Measurements from ENCODE around the gene MEF2B.
A peak's percentile ranks its signal among the peaks of the same experiment; 100 is the strongest.
"Not testable (repeated sequence)": the region's sequence is repeated elsewhere in the genome, so short reads cannot be mapped to it uniquely, and the experiment has no call there.

MEF2B gene

DNA sequence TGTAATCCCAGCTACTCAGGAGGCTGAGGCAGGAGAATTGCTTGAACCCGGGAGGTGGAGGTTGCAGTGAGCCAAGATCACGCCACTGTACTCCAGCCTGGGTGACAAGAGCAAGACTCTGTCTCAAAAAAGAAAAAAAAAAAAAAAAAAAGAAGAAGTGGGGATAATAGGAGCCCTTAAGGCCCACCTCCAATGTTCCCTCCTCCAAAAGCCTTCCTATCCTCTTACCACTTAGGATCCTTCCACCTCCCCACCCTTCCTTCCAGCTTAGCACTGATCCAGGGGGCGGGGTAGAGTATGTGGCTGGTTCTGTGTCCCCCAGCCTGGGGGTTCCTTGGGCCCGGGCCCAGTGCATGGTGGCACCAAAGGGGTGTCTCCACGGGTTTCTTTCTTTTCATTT, 3.2 kb upstream of the MEF2B start:
- H3K27ac ChIP-seq (ENCODE audit: low read depth in 2 of 2, low read length in 2 of 2); H3K4me3 ChIP-seq (ENCODE audit: low read length in 2 of 2); H3K9ac ChIP-seq (ENCODE audit: low read depth in 1 of 2, low read length in 2 of 2); H3K27me3 ChIP-seq (ENCODE audit: control insufficient read depth in 2 of 2, insufficient read depth in 2 of 2, low read length in 2 of 2); H3K36me3 ChIP-seq (ENCODE audit: control insufficient read depth in 2 of 2, insufficient read depth in 2 of 2, low read length in 2 of 2); H3K9me3 ChIP-seq (ENCODE audit: control insufficient read depth in 2 of 2, low read length in 2 of 2); H3K4me1 ChIP-seq (ENCODE audit: control insufficient read depth in 2 of 2, insufficient read depth in 2 of 2, low read length in 2 of 2): not testable (repeated sequence)

GRCh38 chr19:19171821-19172532, 1.9 kb upstream of the MEF2B start:
- Histone ChIP-seq H3K27ac (ENCODE audit: low read depth in 2 of 2, low read length in 2 of 2) (no peak overlapping the region), H3K27me3 (ENCODE audit: control insufficient read depth in 2 of 2, insufficient read depth in 2 of 2, low read length in 2 of 2) (no peaks in the 10 kb centered on the region), H3K9ac (ENCODE audit: low read depth in 1 of 2, low read length in 2 of 2) (no peak overlapping the region), H3K36me3 (ENCODE audit: control insufficient read depth in 2 of 2, insufficient read depth in 2 of 2, low read length in 2 of 2) (peaks cover 0 to 4% of the 10 kb centered on the region in 2 donors), H3K4me3 (ENCODE audit: low read length in 2 of 2) (no peak overlapping the region), H3K9me3 (ENCODE audit: control insufficient read depth in 2 of 2, low read length in 2 of 2) (no peaks in the 10 kb centered on the region), H3K4me1 (ENCODE audit: control insufficient read depth in 2 of 2, insufficient read depth in 2 of 2, low read length in 2 of 2) (peaks cover 5% of the 10 kb centered on the region in 2 donors)

GRCh38 chr19:19170873-19171672, 1.0 kb upstream of the MEF2B start:
- Histone ChIP-seq H3K36me3 (ENCODE audit: control insufficient read depth in 2 of 2, insufficient read depth in 2 of 2, low read length in 2 of 2) (no peaks in the 10 kb centered on the region), H3K27me3 (ENCODE audit: control insufficient read depth in 2 of 2, insufficient read depth in 2 of 2, low read length in 2 of 2) (no peaks in the 10 kb centered on the region), H3K4me1 (ENCODE audit: control insufficient read depth in 2 of 2, insufficient read depth in 2 of 2, low read length in 2 of 2) (peaks cover 5% of the 10 kb centered on the region in 2 donors), H3K4me3 (ENCODE audit: low read length in 2 of 2) (no peak overlapping the region), H3K9ac (ENCODE audit: low read depth in 1 of 2, low read length in 2 of 2) (no peak overlapping the region), H3K9me3 (ENCODE audit: control insufficient read depth in 2 of 2, low read length in 2 of 2) (no peaks in the 10 kb centered on the region), H3K27ac (ENCODE audit: low read depth in 2 of 2, low read length in 2 of 2) (no peak overlapping the region)

GRCh38 chr19:19169236-19170052, 619 bp downstream of the MEF2B start:
- H3K9ac ChIP-seq (ENCODE audit: low read depth in 1 of 2, low read length in 2 of 2): peak overlapping the region in 1 of 2 donors; percentile 5
- no peaks in the 10 kb centered on the region for H3K36me3 ChIP-seq (ENCODE audit: control insufficient read depth in 2 of 2, insufficient read depth in 2 of 2, low read length in 2 of 2)
- H3K4me3 ChIP-seq (ENCODE audit: low read length in 2 of 2): peak overlapping the region; percentile 44 to 45
- no peaks in the 10 kb centered on the region for H3K27me3 ChIP-seq (ENCODE audit: control insufficient read depth in 2 of 2, insufficient read depth in 2 of 2, low read length in 2 of 2)
- H3K27ac ChIP-seq (ENCODE audit: low read depth in 2 of 2, low read length in 2 of 2): no peak overlapping the region
- H3K9me3 ChIP-seq (ENCODE audit: control insufficient read depth in 2 of 2, low read length in 2 of 2): no peaks in the 10 kb centered on the region
- peaks cover 5% of the 10 kb centered on the region in 2 donors for H3K4me1 ChIP-seq (ENCODE audit: control insufficient read depth in 2 of 2, insufficient read depth in 2 of 2, low read length in 2 of 2)

- Histone ChIP-seq H3K4me1 (ENCODE audit: control insufficient read depth in 2 of 2, insufficient read depth in 2 of 2, low read length in 2 of 2) (peaks cover 5% of the 10 kb centered on the region in 2 donors), H3K9me3 (ENCODE audit: control insufficient read depth in 2 of 2, low read length in 2 of 2) (no peaks in the 10 kb centered on the region), H3K27ac (ENCODE audit: low read depth in 2 of 2, low read length in 2 of 2) (no peak overlapping the region), H3K27me3 (ENCODE audit: control insufficient read depth in 2 of 2, insufficient read depth in 2 of 2, low read length in 2 of 2) (no peaks in the 10 kb centered on the region), H3K9ac (ENCODE audit: low read depth in 1 of 2, low read length in 2 of 2) (no peak overlapping the region), H3K4me3 (ENCODE audit: low read length in 2 of 2) (no peak overlapping the region), H3K36me3 (ENCODE audit: control insufficient read depth in 2 of 2, insufficient read depth in 2 of 2, low read length in 2 of 2) (no peaks in the 10 kb centered on the region)
These were observed 2.5 kb downstream of the MEF2B start for GRCh38 chr19:19167612-19168011.

GRCh38 chr19:19165396-19165795, 4.7 kb downstream of the MEF2B start:
- no peaks in the 10 kb centered on the region for H3K9me3 ChIP-seq (ENCODE audit: control insufficient read depth in 2 of 2, low read length in 2 of 2)
- peaks cover 5% of the 10 kb centered on the region in 2 donors for H3K4me1 ChIP-seq (ENCODE audit: control insufficient read depth in 2 of 2, insufficient read depth in 2 of 2, low read length in 2 of 2)
- H3K36me3 ChIP-seq (ENCODE audit: control insufficient read depth in 2 of 2, insufficient read depth in 2 of 2, low read length in 2 of 2): no peaks in the 10 kb centered on the region
- no peak overlapping the region for H3K9ac ChIP-seq (ENCODE audit: low read depth in 1 of 2, low read length in 2 of 2)
- no peaks in the 10 kb centered on the region for H3K27me3 ChIP-seq (ENCODE audit: control insufficient read depth in 2 of 2, insufficient read depth in 2 of 2, low read length in 2 of 2)
- no peak overlapping the region for H3K4me3 ChIP-seq (ENCODE audit: low read length in 2 of 2)
- H3K27ac ChIP-seq (ENCODE audit: low read depth in 2 of 2, low read length in 2 of 2): no peak overlapping the region

DNA sequence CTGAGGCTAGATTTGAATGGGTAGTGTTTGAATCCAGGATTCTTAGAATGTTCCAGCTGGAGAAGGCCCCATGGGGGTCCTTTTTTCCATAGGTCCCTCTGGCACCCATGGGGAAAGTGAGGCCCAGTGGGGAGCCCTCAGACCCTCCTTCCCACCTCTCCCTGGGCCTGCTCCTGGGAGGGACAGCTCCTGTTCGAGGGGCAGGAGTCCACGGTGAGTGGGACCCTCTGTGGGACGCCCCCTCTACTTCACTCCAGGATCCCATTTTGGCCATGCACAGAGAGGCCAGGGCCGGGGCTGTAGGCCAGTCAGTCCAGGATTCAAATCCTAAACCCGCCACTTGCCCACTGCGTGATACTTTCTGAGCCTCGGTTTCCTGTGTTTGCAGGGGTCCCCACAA, 7.6 kb downstream of the MEF2B start:
- H3K9me3 ChIP-seq (ENCODE audit: control insufficient read depth in 2 of 2, low read length in 2 of 2): no peaks in the 10 kb centered on the region
- no peaks in the 10 kb centered on the region for H3K4me1 ChIP-seq (ENCODE audit: control insufficient read depth in 2 of 2, insufficient read depth in 2 of 2, low read length in 2 of 2)
- no peak overlapping the region for H3K27ac ChIP-seq (ENCODE audit: low read depth in 2 of 2, low read length in 2 of 2)
- no peaks in the 10 kb centered on the region for H3K36me3 ChIP-seq (ENCODE audit: control insufficient read depth in 2 of 2, insufficient read depth in 2 of 2, low read length in 2 of 2)
- no peak overlapping the region for H3K9ac ChIP-seq (ENCODE audit: low read depth in 1 of 2, low read length in 2 of 2)
- H3K27me3 ChIP-seq (ENCODE audit: control insufficient read depth in 2 of 2, insufficient read depth in 2 of 2, low read length in 2 of 2): no peaks in the 10 kb centered on the region
- no peak overlapping the region for H3K4me3 ChIP-seq (ENCODE audit: low read length in 2 of 2)

DNA sequence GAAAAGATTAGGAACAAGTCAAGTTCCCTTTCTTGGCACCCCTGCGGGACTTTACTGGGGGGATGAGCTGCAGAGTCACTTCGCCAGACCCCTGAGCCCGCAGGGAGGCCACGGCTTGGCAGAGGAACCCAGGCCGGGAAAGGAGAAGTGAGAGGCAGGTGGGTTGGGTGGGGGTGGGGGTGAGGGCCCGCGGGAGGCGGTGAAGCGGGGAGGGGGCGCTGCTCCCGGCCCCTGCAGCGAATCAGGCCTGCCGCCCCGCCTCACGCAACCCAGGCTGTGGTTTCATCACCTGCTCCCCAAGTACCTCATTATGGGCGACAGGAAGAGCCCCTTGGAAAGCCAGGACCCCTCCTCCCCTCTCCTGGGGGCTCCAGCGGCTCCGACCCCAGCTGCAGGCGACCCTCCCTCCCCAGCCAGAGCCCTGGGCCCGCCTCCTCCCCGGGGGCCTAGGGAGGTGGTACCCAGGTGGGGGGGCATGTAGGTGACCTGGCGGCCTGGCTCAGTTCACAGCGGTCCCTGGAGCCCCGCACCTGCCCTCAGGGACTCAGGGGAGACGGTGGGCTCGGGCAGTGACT, 9.5 kb downstream of the MEF2B start:
- Histone ChIP-seq H3K9me3 (ENCODE audit: control insufficient read depth in 2 of 2, low read length in 2 of 2) (no peaks in the 10 kb centered on the region), H3K4me1 (ENCODE audit: control insufficient read depth in 2 of 2, insufficient read depth in 2 of 2, low read length in 2 of 2) (no peaks in the 10 kb centered on the region), H3K27me3 (ENCODE audit: control insufficient read depth in 2 of 2, insufficient read depth in 2 of 2, low read length in 2 of 2) (no peaks in the 10 kb centered on the region), H3K4me3 (ENCODE audit: low read length in 2 of 2) (no peak overlapping the region), H3K9ac (ENCODE audit: low read depth in 1 of 2, low read length in 2 of 2) (no peak overlapping the region), H3K36me3 (ENCODE audit: control insufficient read depth in 2 of 2, insufficient read depth in 2 of 2, low read length in 2 of 2) (peaks cover 0 to 4% of the 10 kb centered on the region in 2 donors), H3K27ac (ENCODE audit: low read depth in 2 of 2, low read length in 2 of 2) (peak overlapping the region in 1 of 2 donors; percentile 38)

DNA sequence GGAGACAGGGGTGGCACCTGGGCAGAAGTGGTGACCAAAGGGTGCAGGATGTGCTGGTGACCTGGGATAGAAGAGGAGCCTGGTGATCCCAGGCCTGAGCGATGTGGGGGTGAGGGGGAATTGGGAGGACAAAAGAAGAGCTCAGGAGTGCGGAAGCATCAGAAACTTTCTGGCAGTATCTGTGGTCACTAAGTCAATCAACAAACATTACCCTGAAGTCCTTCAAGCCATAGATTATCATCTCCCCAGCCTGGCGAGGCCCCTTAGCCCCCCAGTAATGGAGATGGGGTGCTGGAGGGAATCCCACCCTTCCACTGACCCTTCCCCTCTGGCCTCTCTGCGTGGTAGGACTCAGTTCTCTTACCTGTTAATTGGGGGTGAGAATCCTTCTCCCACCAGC, 10.5 kb downstream of the MEF2B start:
- H3K36me3 ChIP-seq (ENCODE audit: control insufficient read depth in 2 of 2, insufficient read depth in 2 of 2, low read length in 2 of 2): peaks cover 0 to 4% of the 10 kb centered on the region in 2 donors
- H3K4me3 ChIP-seq (ENCODE audit: low read length in 2 of 2): no peak overlapping the region
- H3K9me3 ChIP-seq (ENCODE audit: control insufficient read depth in 2 of 2, low read length in 2 of 2): no peaks in the 10 kb centered on the region
- H3K9ac ChIP-seq (ENCODE audit: low read depth in 1 of 2, low read length in 2 of 2): no peak overlapping the region
- H3K4me1 ChIP-seq (ENCODE audit: control insufficient read depth in 2 of 2, insufficient read depth in 2 of 2, low read length in 2 of 2): no peaks in the 10 kb centered on the region
- H3K27me3 ChIP-seq (ENCODE audit: control insufficient read depth in 2 of 2, insufficient read depth in 2 of 2, low read length in 2 of 2): no peaks in the 10 kb centered on the region
- no peak overlapping the region for H3K27ac ChIP-seq (ENCODE audit: low read depth in 2 of 2, low read length in 2 of 2)

Measured in mucosa of rectum (tissue), 2 donors.